ENCODE data around the gene RIPK1.
"Not testable (repeated sequence)": the region's sequence is repeated elsewhere in the genome, so short reads cannot be mapped to it uniquely, and the experiment has no call there.

Gene RIPK1

GRCh38 chr6:3068329-3069214 is at the start of gene RIPK1:
Gene RIPK1 (plus strand): TSS chr6:3068494. CDS start chr6:3076824, 8,330 bp downstream.
- DNase-seq = peak; percentile 83 to 95 (median 90)

GRCh38 chr6:3019065-3019464 is 49.2 kb upstream of the RIPK1 start:
- no peak for DNase-seq

DNA sequence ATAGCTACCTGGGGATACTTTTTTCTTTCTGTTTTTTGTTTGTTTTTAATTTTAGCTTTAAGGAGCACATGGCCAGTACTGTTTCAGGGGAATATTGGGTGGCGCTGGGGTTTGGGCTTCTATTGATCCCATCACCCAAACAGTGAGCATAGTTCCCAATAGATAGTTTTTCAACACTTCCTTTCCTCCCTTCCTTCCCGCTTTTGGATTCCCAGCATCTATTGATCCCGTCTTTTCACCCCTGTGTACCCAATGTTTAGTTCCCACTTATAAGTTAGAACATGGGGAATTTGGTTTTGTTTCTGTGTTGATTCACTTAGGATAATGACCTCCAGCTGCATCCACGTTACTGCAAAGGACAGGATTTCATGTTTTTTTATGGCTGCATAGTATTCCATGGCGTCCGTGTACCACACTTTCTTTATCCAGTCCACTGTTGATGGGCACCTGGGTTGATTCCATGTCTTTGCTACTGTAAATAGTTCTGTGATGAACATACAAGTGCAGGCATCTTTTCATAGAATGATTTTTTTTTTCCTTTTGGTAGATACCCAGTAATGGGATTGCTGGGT is 48.5 kb upstream of the RIPK1 start:
- no peak for DNase-seq

- DNase-seq = not testable (repeated sequence)
These were observed 47.2 kb upstream of the RIPK1 start for GRCh38 chr6:3020976-3021598.

GRCh38 chr6:3022765-3023662 is 45.3 kb upstream of the RIPK1 start:
- DNase-seq = no peak

DNA sequence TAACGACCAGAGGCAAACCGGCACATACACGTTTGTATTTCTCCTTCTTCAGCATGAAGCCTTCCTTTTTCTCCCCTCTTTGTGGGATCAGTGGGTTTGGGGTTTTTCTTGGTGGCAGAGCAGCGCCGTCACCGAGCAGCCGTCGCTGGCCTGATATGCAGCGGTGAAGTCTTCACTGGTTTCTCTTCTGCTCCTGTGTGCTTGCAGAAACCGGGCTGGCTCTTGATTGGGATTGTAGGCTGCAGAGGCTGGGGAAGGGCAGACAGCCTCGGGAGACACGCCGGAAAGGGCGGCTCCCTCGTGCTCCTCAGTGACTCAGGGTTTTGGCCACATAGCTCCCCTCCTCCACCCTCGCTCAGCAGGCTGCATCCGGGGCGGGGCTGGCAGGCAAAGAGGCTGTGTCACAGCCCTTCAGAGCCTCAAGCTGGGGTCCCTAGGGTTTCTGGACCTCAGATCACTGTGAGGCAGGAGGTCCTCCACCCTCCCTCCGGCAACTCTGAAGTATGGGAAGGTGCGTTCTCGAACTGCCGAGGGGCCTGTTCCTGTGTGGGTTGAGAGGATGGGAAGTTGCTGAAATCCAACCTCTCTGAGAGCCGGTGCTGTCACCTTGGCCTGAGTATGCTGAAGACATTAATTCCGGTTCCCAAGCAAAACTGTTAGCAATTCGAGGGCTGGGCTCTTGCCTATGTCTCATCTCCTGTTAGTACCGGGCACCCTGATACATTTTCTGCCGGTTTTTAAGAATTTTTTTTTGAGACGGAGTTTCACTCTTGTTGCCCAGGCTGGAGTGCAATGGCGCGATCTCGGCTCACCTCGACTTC is 44.4 kb upstream of the RIPK1 start:
- DNase-seq = peak; percentile 50 to 74 (median 60)

- DNase-seq = peak in 2 of 4 experiments; percentile 7 to 16
These were observed 41.3 kb upstream of the RIPK1 start for GRCh38 chr6:3026791-3027626.

- not testable (repeated sequence) for DNase-seq
These were observed 40.1 kb upstream of the RIPK1 start for GRCh38 chr6:3028156-3028555.

- DNase-seq = peak in 1 of 4 experiments; percentile 5
These were observed 36.2 kb upstream of the RIPK1 start for GRCh38 chr6:3031857-3032640.

DNA sequence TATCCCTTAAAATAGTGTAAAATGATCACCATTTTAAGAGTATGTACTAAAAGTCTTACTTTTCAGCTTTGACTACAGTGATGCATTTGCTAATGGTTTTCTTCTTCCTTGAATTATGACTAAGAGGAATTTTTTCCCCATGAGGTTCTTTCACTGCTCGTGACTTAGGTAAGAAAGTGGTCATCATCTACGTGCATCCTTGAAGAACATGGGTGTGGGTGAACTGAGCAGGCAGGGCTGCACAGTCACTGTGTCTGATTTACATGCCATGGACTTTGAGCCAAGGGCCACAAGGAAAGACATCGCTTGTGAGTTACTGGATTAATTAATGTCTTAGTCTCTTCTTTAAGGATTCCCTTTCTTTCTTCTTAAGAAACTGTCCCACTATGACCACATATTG is 35.3 kb upstream of the RIPK1 start:
- DNase-seq = no peak

DNA sequence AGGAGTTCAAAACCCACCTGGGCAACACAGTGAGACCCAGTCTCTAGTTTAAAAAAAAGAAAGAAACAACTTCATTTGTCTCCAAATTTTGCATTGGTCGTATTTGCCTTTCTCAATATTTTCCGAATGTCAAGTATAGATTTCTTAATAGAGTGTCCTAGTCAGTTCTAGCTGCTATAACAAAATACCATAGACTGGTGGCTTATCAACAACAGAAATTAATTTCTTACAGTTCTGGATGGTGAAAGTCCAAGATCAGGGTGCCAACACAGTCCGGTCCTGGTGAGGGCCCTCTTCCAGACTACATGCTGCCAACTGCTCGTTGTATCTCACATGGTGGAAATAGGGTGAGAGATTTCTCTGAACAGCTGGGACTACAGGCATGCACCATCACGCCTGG is 34.6 kb upstream of the RIPK1 start:
- no peak for DNase-seq

DNA sequence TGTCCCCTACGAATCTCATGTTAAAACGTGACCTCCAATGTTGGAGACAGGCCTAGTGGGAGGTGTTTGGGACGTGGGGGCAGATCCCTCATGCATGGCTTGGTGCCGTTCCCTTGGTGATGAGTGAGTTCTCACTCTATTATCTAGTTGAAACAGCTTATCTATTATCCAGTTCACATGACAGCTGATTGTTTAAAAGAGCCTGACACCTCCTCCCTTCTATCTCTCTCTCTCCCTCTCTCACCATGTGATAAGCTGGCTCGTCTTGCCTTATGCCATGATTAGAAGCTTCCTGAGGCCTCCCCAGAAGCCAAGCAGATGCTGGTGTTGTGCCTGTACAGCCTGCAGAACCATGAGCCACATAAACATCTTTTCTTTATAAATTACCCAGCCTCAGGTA is 32.9 kb upstream of the RIPK1 start:
- no peak for DNase-seq

DNA sequence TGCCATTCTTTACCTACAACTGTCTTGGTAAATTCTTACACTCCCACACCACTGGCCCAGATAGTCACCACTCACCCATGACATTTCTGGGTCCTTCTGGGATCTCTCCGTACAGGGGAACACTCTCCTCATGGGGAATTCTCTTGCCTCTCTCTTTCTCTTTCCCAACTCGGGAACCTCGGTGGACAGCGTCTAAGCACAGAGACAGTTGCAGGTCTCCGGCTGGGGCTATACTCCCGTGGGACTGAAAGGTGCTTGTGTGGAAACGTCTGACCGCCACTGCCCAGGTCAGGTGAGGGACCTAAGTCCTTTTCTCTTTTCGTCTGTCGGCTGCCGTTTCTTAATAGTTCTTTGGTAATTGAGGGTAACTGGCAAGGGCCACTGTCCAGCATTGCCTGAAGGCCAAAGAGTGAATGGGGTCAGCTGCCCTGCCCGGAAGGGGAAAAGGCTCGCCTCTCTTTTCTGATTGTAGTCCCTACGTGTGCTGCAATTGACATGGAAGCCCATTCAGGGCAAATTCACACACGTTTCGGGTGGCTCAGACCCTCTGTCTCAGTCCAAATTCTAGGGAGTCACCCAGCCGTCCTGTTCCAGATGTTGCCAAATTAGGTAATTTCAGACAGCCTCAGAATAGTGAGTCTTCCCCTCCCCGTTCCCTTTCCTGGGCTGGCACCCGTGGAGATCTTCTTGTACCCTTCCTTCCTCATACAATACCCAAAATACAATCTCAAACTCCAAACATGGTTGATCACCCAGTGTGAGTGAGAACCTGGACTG is 31.2 kb upstream of the RIPK1 start:
- DNase-seq = no peak

- DNase-seq = no peak
These were observed 30.5 kb upstream of the RIPK1 start for GRCh38 chr6:3037638-3038365.

DNA sequence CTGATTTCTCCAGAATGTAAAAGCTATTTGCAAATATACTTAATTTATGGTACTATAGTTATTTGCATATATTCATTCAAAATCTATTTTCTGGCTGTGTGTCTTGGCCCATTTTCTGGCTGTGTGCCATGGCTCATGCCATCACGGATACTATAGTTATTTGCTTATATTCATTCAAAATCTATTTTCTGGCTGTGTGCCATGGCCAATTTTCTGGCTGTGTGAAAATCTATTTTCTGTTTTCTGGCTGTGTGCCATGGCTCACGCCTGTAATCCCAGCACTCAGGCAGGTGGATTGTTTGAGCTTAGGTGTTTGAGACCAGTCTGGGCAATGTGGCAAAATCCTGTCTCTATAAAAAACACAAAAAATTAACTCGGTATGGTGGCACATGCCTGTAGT is 28.9 kb upstream of the RIPK1 start:
- no peak for DNase-seq

DNA sequence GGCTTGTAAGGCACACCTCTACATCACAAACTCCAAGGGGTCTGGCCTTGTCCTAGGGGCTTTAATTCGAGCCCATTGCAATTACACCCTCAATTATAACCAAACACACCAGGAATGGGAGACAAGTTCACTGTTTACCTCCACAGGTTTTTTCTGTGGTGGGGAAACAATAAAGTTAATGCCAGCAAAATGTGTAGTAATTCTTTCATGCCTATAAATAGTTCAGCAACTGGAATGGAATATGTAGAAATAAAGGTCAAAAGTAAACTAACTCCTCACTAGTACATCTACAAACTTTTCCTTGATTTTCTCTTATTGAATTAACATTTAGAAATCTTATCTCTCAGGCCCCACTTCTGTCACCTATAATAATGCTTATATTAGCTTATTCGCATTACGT is 27.1 kb upstream of the RIPK1 start:
- DNase-seq = no peak

- DNase-seq = no peak
These were observed 26.7 kb upstream of the RIPK1 start for GRCh38 chr6:3041606-3042005.

GRCh38 chr6:3045369-3045768 is 22.9 kb upstream of the RIPK1 start:
- no peak for DNase-seq

DNA sequence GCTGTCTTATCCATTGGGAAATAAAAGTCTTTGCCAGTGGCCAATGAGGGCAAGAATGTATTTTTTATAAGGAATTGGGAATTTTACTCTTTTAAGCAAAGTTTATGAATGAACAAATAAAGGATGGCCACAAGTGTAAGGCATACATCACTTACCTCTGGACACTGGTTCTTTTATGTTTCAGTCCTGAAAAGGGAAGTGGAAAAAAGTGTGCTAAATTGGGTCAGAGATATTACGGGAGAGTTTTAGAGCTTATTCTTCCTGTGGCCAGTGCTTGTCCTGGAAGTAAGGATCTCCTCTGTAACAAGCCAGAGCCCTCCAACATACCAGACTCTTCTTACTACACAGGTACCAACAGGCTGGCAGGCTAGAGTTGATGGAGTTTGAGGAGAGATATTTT is 22.5 kb upstream of the RIPK1 start:
- no peak for DNase-seq
